K562 (cell line): Measurements from ENCODE around the gene PIGK.

Experiments used
- CBX1 ChIP-seq: sonication (generic); IDR thresholded peaks from 2 replicates; pipeline ENCODE4 v1.6.1; 2016; ENCODE audit warnings: antibody characterized with exemption, low read depth, mild to moderate bottlenecking
- CHD1 ChIP-seq: fragments of 200-600 bp; sonication (generic); IDR thresholded peaks from one replicate; pipeline ENCODE4 v1.6.1; 2012; ENCODE audit warnings: mild to moderate bottlenecking, moderate library complexity, low read length, inconsistent platforms
- HCFC1 ChIP-seq: IDR thresholded peaks from 2 replicates; pipeline ENCODE4 v1.6.1; 2012; ENCODE audit warnings: low read depth, low read length, improper control_type of control experiment
- JUNB ChIP-seq: fragments of 450-650 bp; formaldehyde crosslinking; conservative IDR thresholded peaks from 2 replicates; pipeline ENCODE4 v1.4.0; 2020; ENCODE audit warnings: mild to moderate bottlenecking
- PYGO2 ChIP-seq: fragments of 450-650 bp; IDR thresholded peaks from 2 replicates; pipeline ENCODE4 v1.6.1; 2016; ENCODE audit warnings: mild to moderate bottlenecking, missing genetic modification characterization, moderate library complexity, missing compliant biosample characterization
- TF ChIP-seq, protein P1 (sequence below): sonication (generic); formaldehyde crosslinking; IDR thresholded peaks from 2 replicates; pipeline ENCODE4 v1.8.1; 2023; ENCODE audit warnings: mild to moderate bottlenecking, missing genetic modification reagents
- TF ChIP-seq, protein P2 (sequence below), 2 experiments: IDR thresholded peaks in 1 of 2; conservative IDR thresholded peaks in 1 of 2; 2 replicates each; pipeline ENCODE4 v1.6.1; 2016; ENCODE audit warnings: low read depth in 2 of 2, mild to moderate bottlenecking in 1 of 2, missing compliant biosample characterization in 1 of 2, missing genetic modification characterization in 1 of 2, moderate library complexity in 1 of 2

DNA sequence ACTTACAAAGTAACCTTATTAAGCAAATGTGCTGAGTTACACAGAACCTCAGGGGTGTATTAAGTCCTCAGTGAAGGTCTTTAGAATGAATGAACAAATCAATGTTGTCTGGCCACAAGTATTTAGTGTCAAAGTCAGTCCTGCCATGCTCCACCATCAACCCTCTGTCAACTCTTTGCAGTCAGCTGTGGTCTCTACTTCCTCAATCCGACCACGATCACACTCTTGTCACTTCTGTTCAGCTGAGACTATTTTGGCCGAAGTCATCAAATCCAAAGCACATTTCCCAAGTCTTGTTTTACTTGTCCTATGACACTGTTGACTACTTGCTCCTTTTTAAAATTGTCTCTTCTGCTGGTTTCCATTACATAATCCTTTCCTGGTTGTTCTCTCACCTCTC is 178.4 kb downstream of the PIGK start:
- TF ChIP-seq PYGO2 (tag) = no peak
- TF ChIP-seq CBX1 = no peak
- TF ChIP-seq HCFC1 = no peak
- TF ChIP-seq, protein P1, sequence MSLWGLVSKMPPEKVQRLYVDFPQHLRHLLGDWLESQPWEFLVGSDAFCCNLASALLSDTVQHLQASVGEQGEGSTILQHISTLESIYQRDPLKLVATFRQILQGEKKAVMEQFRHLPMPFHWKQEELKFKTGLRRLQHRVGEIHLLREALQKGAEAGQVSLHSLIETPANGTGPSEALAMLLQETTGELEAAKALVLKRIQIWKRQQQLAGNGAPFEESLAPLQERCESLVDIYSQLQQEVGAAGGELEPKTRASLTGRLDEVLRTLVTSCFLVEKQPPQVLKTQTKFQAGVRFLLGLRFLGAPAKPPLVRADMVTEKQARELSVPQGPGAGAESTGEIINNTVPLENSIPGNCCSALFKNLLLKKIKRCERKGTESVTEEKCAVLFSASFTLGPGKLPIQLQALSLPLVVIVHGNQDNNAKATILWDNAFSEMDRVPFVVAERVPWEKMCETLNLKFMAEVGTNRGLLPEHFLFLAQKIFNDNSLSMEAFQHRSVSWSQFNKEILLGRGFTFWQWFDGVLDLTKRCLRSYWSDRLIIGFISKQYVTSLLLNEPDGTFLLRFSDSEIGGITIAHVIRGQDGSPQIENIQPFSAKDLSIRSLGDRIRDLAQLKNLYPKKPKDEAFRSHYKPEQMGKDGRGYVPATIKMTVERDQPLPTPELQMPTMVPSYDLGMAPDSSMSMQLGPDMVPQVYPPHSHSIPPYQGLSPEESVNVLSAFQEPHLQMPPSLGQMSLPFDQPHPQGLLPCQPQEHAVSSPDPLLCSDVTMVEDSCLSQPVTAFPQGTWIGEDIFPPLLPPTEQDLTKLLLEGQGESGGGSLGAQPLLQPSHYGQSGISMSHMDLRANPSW (CRISPR knock-in tag) = no peak
- TF ChIP-seq JUNB = no peak
- TF ChIP-seq, protein P2, sequence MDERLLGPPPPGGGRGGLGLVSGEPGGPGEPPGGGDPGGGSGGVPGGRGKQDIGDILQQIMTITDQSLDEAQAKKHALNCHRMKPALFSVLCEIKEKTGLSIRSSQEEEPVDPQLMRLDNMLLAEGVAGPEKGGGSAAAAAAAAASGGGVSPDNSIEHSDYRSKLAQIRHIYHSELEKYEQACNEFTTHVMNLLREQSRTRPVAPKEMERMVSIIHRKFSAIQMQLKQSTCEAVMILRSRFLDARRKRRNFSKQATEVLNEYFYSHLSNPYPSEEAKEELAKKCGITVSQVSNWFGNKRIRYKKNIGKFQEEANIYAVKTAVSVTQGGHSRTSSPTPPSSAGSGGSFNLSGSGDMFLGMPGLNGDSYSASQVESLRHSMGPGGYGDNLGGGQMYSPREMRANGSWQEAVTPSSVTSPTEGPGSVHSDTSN (CRISPR knock-in tag; IDR thresholded peaks at IDR 0.05; ENCODE audit: low read depth) = no peak
- TF ChIP-seq, protein P2 (tag; conservative IDR thresholded peaks at IDR 0.05; ENCODE audit: low read depth) = no peak
- TF ChIP-seq CHD1 = no peak
